Neural crest cell (in vitro differentiated cells): ENCODE results near the gene PRDM16. TPM values are rescaled to one million over a fixed set of nuclear protein-coding genes. Genes with fewer than 3 reads are reported as not detected.

Experiments used
- DNase-seq: peaks from one replicate; pipeline ENCODE4 v3.0.0; 2021; ENCODE audit warnings: low read depth, mixed read lengths, low spot score
- H3K27ac Mint-ChIP-seq: one replicate; pipeline ENCODE4 v1.8.0; 2021; ENCODE audit warnings: mild to moderate bottlenecking, mixed read lengths; ENCODE audit not compliant: unreplicated experiment
- H3K27me3 Mint-ChIP-seq: 2 replicates; pipeline ENCODE4 v1.8.0; 2021; ENCODE audit warnings: low read depth, mild to moderate bottlenecking, mixed read lengths
- H3K36me3 Mint-ChIP-seq: 2 replicates; pipeline ENCODE4 v1.8.0; 2021; ENCODE audit warnings: low read depth, mild to moderate bottlenecking, mixed read lengths
- H3K4me1 Mint-ChIP-seq: 2 replicates; pipeline ENCODE4 v1.8.0; 2021; ENCODE audit warnings: mixed read lengths
- H3K4me3 Mint-ChIP-seq: one replicate; pipeline ENCODE4 v1.8.0; 2021; ENCODE audit warnings: mild to moderate bottlenecking, mixed read lengths
- H3K9me3 Mint-ChIP-seq: 2 replicates; pipeline ENCODE4 v1.8.0; 2021; ENCODE audit warnings: mixed read lengths
- CTCF ChIP-seq: fragments of 200-600 bp; sonication (generic); conservative IDR thresholded peaks from 2 replicates; pipeline ENCODE4 v1.5.0; 2021; ENCODE audit warnings: antibody characterized with exemption, mild to moderate bottlenecking
- total RNA-seq: library from RNA; stranded (reverse); gene quantifications from 2 replicates; pipeline ENCODE4 v1.2.1, GENCODE V29; 2021

PRDM16 gene
- total RNA-seq, 1 donor from 2014 or later: 11.7 TPM

DNA sequence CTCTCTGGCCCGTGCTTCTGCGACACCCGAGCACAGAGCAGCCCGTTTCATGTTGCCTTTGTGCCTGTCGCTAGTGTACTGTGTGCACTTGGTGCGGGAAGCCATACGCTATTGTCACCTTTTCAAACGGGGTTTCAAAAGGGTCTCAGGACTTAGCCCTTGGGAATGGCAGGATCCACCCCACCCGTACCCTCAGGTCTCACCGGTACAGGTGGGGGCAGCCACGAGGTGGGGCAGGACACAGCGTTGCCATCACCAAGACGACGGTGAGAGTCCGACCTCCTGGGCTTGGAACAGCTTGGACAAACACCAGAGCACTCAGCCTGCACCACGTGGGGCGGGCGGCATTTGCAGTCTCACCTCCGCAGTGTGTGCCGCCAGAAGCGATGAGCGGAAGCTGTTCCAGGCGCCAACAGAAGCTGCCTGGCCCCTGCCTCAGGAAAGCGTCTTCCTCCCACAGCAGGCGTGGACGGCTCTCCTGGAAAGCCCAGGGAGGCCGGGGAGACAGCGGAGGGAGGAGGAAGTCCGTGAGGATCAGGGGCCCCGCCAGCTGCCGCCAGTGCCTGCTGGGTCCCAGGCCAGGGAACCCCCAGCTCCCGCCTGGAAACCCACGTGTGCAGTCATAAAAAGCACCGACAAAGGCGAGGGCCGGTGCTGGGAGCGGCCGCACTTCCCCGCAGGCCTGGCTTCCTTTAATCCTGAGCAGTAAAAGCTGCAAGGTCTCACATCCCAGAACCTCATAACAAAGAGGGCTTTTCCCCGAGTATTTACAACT is 254.2 kb downstream of the PRDM16 start:
- H3K4me3 Mint-ChIP-seq: peak overlapping the region; percentile 76
- DNase-seq: no peak
- H3K27me3 Mint-ChIP-seq: no peaks in the 10 kb centered on the region
- no peak for TF ChIP-seq CTCF
- H3K9me3 Mint-ChIP-seq: no peaks in the 10 kb centered on the region
- no peaks in the 10 kb centered on the region for H3K36me3 Mint-ChIP-seq
- H3K27ac Mint-ChIP-seq: peak overlapping the region; percentile 62
- H3K4me1 Mint-ChIP-seq: peaks cover 52% of the 10 kb centered on the region

- peak overlapping the region; percentile 76 for H3K4me3 Mint-ChIP-seq
- peak overlapping the region; percentile 84 for H3K27ac Mint-ChIP-seq
- no peaks in the 10 kb centered on the region for H3K9me3 Mint-ChIP-seq
- no peaks in the 10 kb centered on the region for H3K27me3 Mint-ChIP-seq
- H3K4me1 Mint-ChIP-seq: peaks cover 45% of the 10 kb centered on the region
- no peak for DNase-seq
- no peaks in the 10 kb centered on the region for H3K36me3 Mint-ChIP-seq
- TF ChIP-seq CTCF: no peak
These were observed 255.0 kb downstream of the PRDM16 start for GRCh38 chr1:3323796-3324703.

GRCh38 chr1:3324704-3325535 is 255.9 kb downstream of the PRDM16 start:
- no peak for DNase-seq
- Mint-ChIP-seq H3K27me3 (no peaks in the 10 kb centered on the region), H3K27ac (peak overlapping the region; percentile 57)

DNA sequence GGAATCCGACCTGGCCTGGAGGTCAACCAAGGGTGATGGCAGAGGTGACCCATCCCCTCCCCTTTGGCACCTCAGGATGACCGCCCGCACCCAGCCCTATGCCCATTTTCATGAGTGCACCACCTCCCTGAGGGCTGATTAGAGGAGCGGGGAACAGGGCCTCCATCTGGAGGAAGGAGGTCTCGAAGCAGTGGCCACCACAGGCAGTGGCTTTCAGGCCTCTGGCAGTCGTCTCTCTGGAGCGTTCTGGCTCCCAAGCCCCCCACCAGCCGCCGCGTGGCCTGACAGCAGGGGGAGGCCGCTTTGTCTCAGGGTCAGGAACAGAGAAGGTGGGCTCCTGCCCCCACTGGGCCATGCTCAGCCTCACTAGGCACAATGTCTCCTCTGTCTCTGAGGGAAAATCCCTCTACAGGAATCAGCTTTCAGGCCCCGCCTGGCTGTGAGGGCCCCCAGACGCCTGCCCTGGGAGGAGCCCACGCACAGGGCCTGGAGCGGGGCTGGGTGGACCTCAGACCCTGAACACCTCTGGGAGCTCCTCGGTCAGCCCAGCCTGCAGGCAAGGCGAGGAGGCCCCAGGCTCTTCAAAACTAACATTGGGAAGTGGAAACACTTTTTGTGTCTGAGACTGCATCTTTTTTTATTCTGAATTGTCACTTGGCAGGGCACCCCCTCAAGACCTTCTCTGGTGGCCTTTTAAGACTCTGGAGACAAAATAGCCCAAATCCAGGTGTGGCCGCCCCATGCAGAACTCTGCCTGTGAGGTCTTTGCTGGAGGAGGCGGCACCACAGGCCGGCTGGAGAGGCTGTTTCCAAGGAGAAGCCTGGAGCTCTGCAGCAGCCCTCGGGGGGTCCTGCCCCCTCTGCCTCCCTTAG is 257.7 kb downstream of the PRDM16 start:
- no peak for TF ChIP-seq CTCF

More at GRCh38 chr1:3324704-3325535, 255.9 kb downstream of the PRDM16 start:
- H3K36me3 Mint-ChIP-seq: no peaks in the 10 kb centered on the region
- no peaks in the 10 kb centered on the region for H3K9me3 Mint-ChIP-seq
- no peak for TF ChIP-seq CTCF
- peaks cover 43% of the 10 kb centered on the region for H3K4me1 Mint-ChIP-seq
- peak overlapping the region; percentile 27 for H3K4me3 Mint-ChIP-seq

More for the DNA sequence above, 257.7 kb downstream of the PRDM16 start:
- H3K4me1 Mint-ChIP-seq: peaks cover 46% of the 10 kb centered on the region
- H3K27ac Mint-ChIP-seq: peak overlapping the region; percentile 19
- no peaks in the 10 kb centered on the region for H3K36me3 Mint-ChIP-seq
- H3K9me3 Mint-ChIP-seq: no peaks in the 10 kb centered on the region
- no peaks in the 10 kb centered on the region for H3K27me3 Mint-ChIP-seq
- no peak overlapping the region for H3K4me3 Mint-ChIP-seq
- DNase-seq: no peak
